A549 (cell line): Measurements from ENCODE around the gene DUSP7. TPM values are rescaled to one million over a fixed set of nuclear protein-coding genes. Genes with fewer than 3 reads are reported as not detected.

Experiments
- ATAC-seq, 2 experiments: fragments of 200-7000 bp in 1 of 2; fragments of >200 bp in 1 of 2; cut with Nextera tagmentation in 1 of 2; cut with Tn5 transposase in 1 of 2; 3 replicates each; pipeline versions ENCODE4 v1.8.0 to v1.9.1; 2018 to 2020; ENCODE audit warnings: mild to moderate bottlenecking in 1 of 2, moderate library complexity in 1 of 2
- CTCF ChIA-PET: fragments of 300-600 bp; sonication (Branson Sonifier 250); formaldehyde crosslinking; extraction: SDS; loops from one replicate; lab custom pipeline; 2021; ENCODE audit warnings: antibody characterized with exemption, inconsistent platforms; lab: Yijun Ruan, JAX
- POLR2A ChIA-PET: fragments of 350-600 bp; formaldehyde crosslinking; extraction: SDS; loops from one replicate; lab custom pipeline; 2021; ENCODE audit warnings: antibody characterized with exemption, inconsistent platforms; lab: Yijun Ruan, JAX
- DNase-seq, 2 experiments: peaks; one replicate each; pipeline versions ENCODE4 v3.0.0 to v3.0.0-alpha.2; 2011 to 2016; ENCODE audit warnings: low read depth in 1 of 2, low spot score in 1 of 2
- FAIRE-seq: peaks from 2 replicates; lab custom pipeline; 2011; peaks lifted over from hg19 to GRCh38; lab: Jason Lieb, UNC
- H3K27ac ChIP-seq, 2 experiments: fragments of >200 bp; sonication (Bioruptor Twin); formaldehyde crosslinking; 3 replicates each; pipeline ENCODE4 v1.5.1; 2016 to 2017
- H3K4me1 ChIP-seq: fragments of >200 bp; sonication (Bioruptor Twin); formaldehyde crosslinking; 3 replicates; pipeline ENCODE4 v1.6.1; 2016
- H3K4me2 ChIP-seq: fragments of >200 bp; sonication (Bioruptor Twin); formaldehyde crosslinking; 3 replicates; pipeline ENCODE4 v1.6.1; 2016
- H3K4me3 ChIP-seq: fragments of >200 bp; sonication (Bioruptor Twin); formaldehyde crosslinking; 3 replicates; pipeline ENCODE4 v1.5.1; 2016
- H3K9me3 ChIP-seq: fragments of >200 bp; sonication (Bioruptor Twin); formaldehyde crosslinking; 3 replicates; pipeline ENCODE4 v1.6.1; 2016
- BCL3 ChIP-seq: fragments of >200 bp; sonication (Bioruptor Twin); formaldehyde crosslinking; IDR thresholded peaks from 3 replicates; pipeline ENCODE4 v1.6.1; 2016
- CBX2 ChIP-seq: fragments of 200-600 bp; sonication (generic); IDR thresholded peaks from 2 replicates; pipeline ENCODE4 v1.6.1; 2016; ENCODE audit warnings: low read depth, mild to moderate bottlenecking, borderline replicate concordance
- CBX8 ChIP-seq: fragments of 200-600 bp; sonication (generic); IDR thresholded peaks from 2 replicates; pipeline ENCODE4 v1.6.1; 2016
- CEBPB ChIP-seq, 2 experiments: fragments of >200 bp in 1 of 2; sonication (Bioruptor Twin) in 1 of 2; formaldehyde crosslinking in 1 of 2; IDR thresholded peaks; 2 replicates each; pipeline ENCODE4 v1.6.1; 2012 to 2016
- CHD4 ChIP-seq: fragments of 200-600 bp; sonication (generic); IDR thresholded peaks from 2 replicates; pipeline ENCODE4 v1.6.1; 2016; ENCODE audit warnings: antibody characterized with exemption, mild to moderate bottlenecking, borderline replicate concordance
- CTCF ChIP-seq: fragments of >200 bp; sonication (Bioruptor Twin); formaldehyde crosslinking; IDR thresholded peaks from 3 replicates; pipeline ENCODE4 v1.5.1; 2016
- E2F6 ChIP-seq: IDR thresholded peaks from 2 replicates; pipeline ENCODE4 v1.6.1; 2012; ENCODE audit warnings: low read depth, borderline replicate concordance
- EHF ChIP-seq: fragments of 250-450 bp; sonication (Bioruptor Pico); IDR thresholded peaks from 2 replicates; pipeline ENCODE4 v1.5.0; 2020; ENCODE audit warnings: mild to moderate bottlenecking
- ELK1 ChIP-seq: fragments of 150-350 bp; IDR thresholded peaks from 2 replicates; pipeline ENCODE4 v1.6.1; 2014; ENCODE audit warnings: low read depth, mild to moderate bottlenecking, low read length
- EP300 ChIP-seq, 2 experiments: fragments of >200 bp; sonication (Bioruptor Twin); formaldehyde crosslinking; IDR thresholded peaks; 2 replicates in 1 of 2; 3 replicates in 1 of 2; pipeline ENCODE4 v1.6.1; 2016 to 2017
- ESRRA ChIP-seq: fragments of 150-350 bp; IDR thresholded peaks from 2 replicates; pipeline ENCODE4 v1.6.1; 2014; ENCODE audit warnings: mild to moderate bottlenecking, low read length, borderline replicate concordance
- GATA3 ChIP-seq: IDR thresholded peaks from 2 replicates; pipeline ENCODE4 v1.6.1; 2012; ENCODE audit warnings: borderline replicate concordance
- HDAC2 ChIP-seq: fragments of 200-600 bp; sonication (generic); IDR thresholded peaks from 2 replicates; pipeline ENCODE4 v1.6.1; 2016
- HOXB13 ChIP-seq: fragments of 250-450 bp; sonication (Bioruptor Pico); IDR thresholded peaks from 2 replicates; pipeline ENCODE4 v1.5.0; 2020; ENCODE audit warnings: low read depth, mild to moderate bottlenecking, moderate library complexity
- HOXB5 ChIP-seq: fragments of 250-450 bp; sonication (Bioruptor Pico); IDR thresholded peaks from 2 replicates; pipeline ENCODE4 v1.5.0; 2020; ENCODE audit warnings: mild to moderate bottlenecking, moderate library complexity
- JUNB ChIP-seq: fragments of >200 bp; sonication (Bioruptor Twin); formaldehyde crosslinking; IDR thresholded peaks from 2 replicates; pipeline ENCODE4 v1.6.1; 2016
- MAX ChIP-seq: IDR thresholded peaks from 2 replicates; pipeline ENCODE4 v1.6.1; 2012
- MAZ ChIP-seq: fragments of 150-350 bp; IDR thresholded peaks from 2 replicates; pipeline ENCODE4 v1.6.1; 2014; ENCODE audit warnings: antibody characterized with exemption, low read depth, low read length, borderline replicate concordance
- POLR2AphosphoS2 ChIP-seq: conservative IDR thresholded peaks from 2 replicates; pipeline ENCODE4 v1.6.1; 2012; ENCODE audit warnings: low read length, improper control_type of control experiment, inconsistent platforms
- RAD21 ChIP-seq, 2 experiments: fragments of >200 bp in 1 of 2; sonication (Bioruptor Twin) in 1 of 2; formaldehyde crosslinking in 1 of 2; IDR thresholded peaks in 1 of 2; conservative IDR thresholded peaks in 1 of 2; 2 replicates in 1 of 2; 3 replicates in 1 of 2; pipeline ENCODE4 v1.6.1; 2012 to 2018; ENCODE audit warnings: inconsistent platforms in 1 of 2
- RARB ChIP-seq: fragments of 250-450 bp; sonication (Bioruptor Pico); IDR thresholded peaks from 2 replicates; pipeline ENCODE4 v1.8.0; 2021; ENCODE audit warnings: mild to moderate bottlenecking, moderate library complexity
- RCOR1 ChIP-seq: fragments of 150-350 bp; IDR thresholded peaks from 2 replicates; pipeline ENCODE4 v1.6.1; 2014; ENCODE audit warnings: antibody characterized with exemption, low read length, low read depth
- REST ChIP-seq: fragments of 200-600 bp; sonication (generic); IDR thresholded peaks from 2 replicates; pipeline ENCODE4 v1.6.1; 2016; ENCODE audit warnings: antibody characterized with exemption, mild to moderate bottlenecking, moderate library complexity
- RNF2 ChIP-seq: fragments of 200-600 bp; sonication (generic); IDR thresholded peaks from 2 replicates; pipeline ENCODE4 v1.6.1; 2016; ENCODE audit warnings: low read depth, mild to moderate bottlenecking, antibody characterized with exemption, moderate library complexity, borderline replicate concordance
- SMC3 ChIP-seq: fragments of >200 bp; sonication (Bioruptor Twin); formaldehyde crosslinking; IDR thresholded peaks from 3 replicates; pipeline ENCODE4 v1.6.1; 2018; ENCODE audit warnings: inconsistent platforms
- SREBF2 ChIP-seq: fragments of 450-650 bp; IDR thresholded peaks from 2 replicates; pipeline ENCODE4 v1.6.1; 2014; ENCODE audit warnings: mild to moderate bottlenecking, moderate library complexity
- USF2 ChIP-seq: fragments of 450-650 bp; IDR thresholded peaks from 2 replicates; pipeline ENCODE4 v1.6.1; 2014; ENCODE audit warnings: antibody characterized with exemption
- ZC3H11A ChIP-seq: fragments of 450-650 bp; IDR thresholded peaks from 2 replicates; pipeline ENCODE4 v1.6.1; 2014; ENCODE audit warnings: antibody characterized with exemption, mild to moderate bottlenecking
- ZFP36 ChIP-seq: fragments of 450-650 bp; IDR thresholded peaks from 2 replicates; pipeline ENCODE4 v1.6.1; 2014; ENCODE audit warnings: borderline replicate concordance; ENCODE audit not compliant: partially characterized antibody
- ZNF302 ChIP-seq: fragments of 250-450 bp; sonication (Bioruptor Pico); IDR thresholded peaks from 2 replicates; pipeline ENCODE4 v1.9.0; 2021; ENCODE audit warnings: inconsistent platforms, mild to moderate bottlenecking, moderate library complexity
- WGBS: methylation state at CpG from one replicate; pipeline ENCODE4 v1.1.6; 2017; ENCODE audit errors: missing lambda C conversion rate; 5-methylcytosine and 5-hydroxymethylcytosine counted together
- polyA plus RNA-seq, 4 experiments: library from polyadenylated mRNA; depleted of rRNA in 3 of 4; stranded (reverse); fragments of >200 nt; fragmentation: RNase III in 1 of 4; extraction: RNeasy Plus Mini Kit Qiagen cat#74134 plus additional on column Dnase treatment in 1 of 4; gene quantifications; 2 replicates in 3 of 4; 3 replicates in 1 of 4; pipeline ENCODE4 v1.2.3, GENCODE V29; 2011 to 2017

DUSP7 gene
- polyA plus RNA-seq, 2 of the 4 experiments (the other 2 are of a cell fraction), result 4.4 to 4.8 TPM

GRCh38 chr3:52055537-52056351 is 627 bp downstream of the DUSP7 start:
- Histone ChIP-seq H3K4me2 (peak overlapping the region; percentile 84), H3K9me3 (no peaks in the 10 kb centered on the region), H3K4me3 (peak overlapping the region; percentile 55), H3K27ac (peak overlapping the region; percentile 66 to 93), H3K4me1 (peaks cover 23% of the 10 kb centered on the region)
- FAIRE-seq (no peak), ATAC-seq (peak; percentile 32 to 51), DNase-seq (peak; percentile 23 to 74)
- ChIA-PET POLR2A (interaction anchor here (0.9 to 2.8 kb wide), 4 partner anchors 9 to 73 kb away, joined by 3 to 14 read pairs (median 7); partner anchors contain the start of gene RPL29), CTCF (interaction anchor here (0.9 to 5.3 kb wide), 9 partner anchors 9 to 387 kb away, joined by 3 to 36 read pairs (median 5); partner anchors contain the start of genes PARP3 and RRP9)
- 3% methylated on average over 18 of the region's 94 CpGs for WGBS
- TF ChIP-seq E2F6 (peak; percentile 89), EP300 (IDR thresholded peaks at IDR 0.05) (no peak), CBX8 (no peak), EHF (no peak), CEBPB (IDR thresholded peaks at IDR 0.05) (no peak), SMC3 (peak; percentile 16; the same call in 1 of the 3 replicates), HOXB13 (CRISPR knock-in tag) (0 out of 2 replicates have a peak, but pooled peaks have one; percentile 47), CTCF (0 out of 3 replicates have a peak, but pooled peaks have one; percentile 13), ZNF302 (CRISPR knock-in tag) (no peak), HDAC2 (no peak), MAZ (no peak), RARB (CRISPR knock-in tag) (no peak), POLR2AphosphoS2 (no peak), BCL3 (no peak), RCOR1 (no peak), ZC3H11A (no peak), CHD4 (no peak), CBX2 (no peak), USF2 (no peak), RAD21 (conservative IDR thresholded peaks at IDR 0.05 in 1 of 2, IDR thresholded peaks at IDR 0.05 in 1 of 2) (0 out of 5 replicates have a peak, but pooled peaks of 1 of the 2 experiments have one; percentile 27), ELK1 (no peak), HOXB5 (no peak), REST (no peak), MAX (peak; percentile 90), JUNB (no peak), ESRRA (no peak), RNF2 (0 out of 2 replicates have a peak, but pooled peaks have one; percentile 43), GATA3 (no peak), SREBF2 (no peak), ZFP36 (no peak)
